ENCODE results near the gene VSTM2B.

- TF ChIP-seq CTCF (IDR thresholded peaks at IDR 0.05) (no peak), POLR2A (IDR thresholded peaks at IDR 0.05) (no peak)
Observed at GRCh38 chr19:29586401-29586800, 60.6 kb downstream of the VSTM2B start.
